D721Med (cell line): ENCODE results near the gene UBR7.

Source experiments
- DNase-seq: peaks from one replicate; pipeline ENCODE4 v3.0.0; 2011; ENCODE audit warnings: low spot score; ENCODE audit not compliant: insufficient read length
- FAIRE-seq: peaks from 2 replicates; lab custom pipeline; 2011; peaks lifted over from hg19 to GRCh38; lab: Jason Lieb, UNC
- TF ChIP-seq, protein P1 (sequence below): IDR thresholded peaks from 2 replicates; pipeline ENCODE4 v1.5.1; 2012; ENCODE audit warnings: mild to moderate bottlenecking, control low read depth; ENCODE audit not compliant: insufficient read depth; ENCODE audit errors: missing control alignments

The UBR7 gene

DNA sequence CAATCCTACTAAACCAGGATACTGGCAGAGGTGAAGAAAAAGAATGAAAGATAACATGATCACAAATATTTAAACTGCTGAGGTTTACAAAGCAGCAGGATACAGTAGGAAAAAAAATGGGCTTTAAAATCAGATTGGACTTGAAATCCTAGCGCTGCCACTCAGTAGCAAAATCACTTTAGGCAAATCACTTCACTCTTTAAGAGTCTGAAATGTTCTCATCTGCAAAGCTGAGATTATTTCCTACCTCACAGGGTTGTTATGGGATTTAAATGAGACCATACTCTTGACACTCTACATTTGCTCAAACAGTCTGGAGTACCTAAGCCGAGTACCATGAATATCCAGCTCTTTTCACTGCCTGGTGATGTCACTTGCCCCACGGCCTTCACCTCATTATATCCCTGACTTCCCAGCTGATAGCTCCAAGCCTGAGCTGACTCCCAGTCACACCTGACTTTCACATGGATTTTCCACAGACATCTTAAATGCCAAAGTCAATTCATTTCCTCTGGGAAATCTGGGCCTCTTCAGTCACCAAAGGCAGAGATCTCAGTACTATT is 60.2 kb downstream of the UBR7 start:
- DNase-seq (no peak), FAIRE-seq (peak; percentile 6)
- TF ChIP-seq, protein P1, sequence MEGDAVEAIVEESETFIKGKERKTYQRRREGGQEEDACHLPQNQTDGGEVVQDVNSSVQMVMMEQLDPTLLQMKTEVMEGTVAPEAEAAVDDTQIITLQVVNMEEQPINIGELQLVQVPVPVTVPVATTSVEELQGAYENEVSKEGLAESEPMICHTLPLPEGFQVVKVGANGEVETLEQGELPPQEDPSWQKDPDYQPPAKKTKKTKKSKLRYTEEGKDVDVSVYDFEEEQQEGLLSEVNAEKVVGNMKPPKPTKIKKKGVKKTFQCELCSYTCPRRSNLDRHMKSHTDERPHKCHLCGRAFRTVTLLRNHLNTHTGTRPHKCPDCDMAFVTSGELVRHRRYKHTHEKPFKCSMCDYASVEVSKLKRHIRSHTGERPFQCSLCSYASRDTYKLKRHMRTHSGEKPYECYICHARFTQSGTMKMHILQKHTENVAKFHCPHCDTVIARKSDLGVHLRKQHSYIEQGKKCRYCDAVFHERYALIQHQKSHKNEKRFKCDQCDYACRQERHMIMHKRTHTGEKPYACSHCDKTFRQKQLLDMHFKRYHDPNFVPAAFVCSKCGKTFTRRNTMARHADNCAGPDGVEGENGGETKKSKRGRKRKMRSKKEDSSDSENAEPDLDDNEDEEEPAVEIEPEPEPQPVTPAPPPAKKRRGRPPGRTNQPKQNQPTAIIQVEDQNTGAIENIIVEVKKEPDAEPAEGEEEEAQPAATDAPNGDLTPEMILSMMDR, result no peak

DNA sequence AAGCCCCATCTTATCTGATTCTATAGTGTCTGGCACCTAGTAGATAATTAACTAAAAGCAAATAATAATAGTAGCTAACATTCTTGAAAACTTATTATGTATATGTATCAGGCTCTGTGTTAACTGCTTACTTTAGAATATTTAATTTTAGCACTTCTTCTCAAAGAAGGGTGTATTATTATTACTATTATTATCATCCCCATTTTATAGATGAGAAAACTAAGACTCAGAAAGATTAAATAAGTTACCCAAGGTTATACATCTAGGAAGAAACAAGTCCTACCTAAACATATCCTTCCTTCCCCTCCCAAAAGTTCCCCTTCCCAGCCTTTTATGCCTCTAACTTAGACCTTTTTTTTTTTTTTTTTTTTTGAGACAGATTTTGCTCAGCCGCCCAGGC is 61.4 kb downstream of the UBR7 start:
- no peak for FAIRE-seq
- DNase-seq, result no peak
- TF ChIP-seq, protein P1, result no peak

DNA sequence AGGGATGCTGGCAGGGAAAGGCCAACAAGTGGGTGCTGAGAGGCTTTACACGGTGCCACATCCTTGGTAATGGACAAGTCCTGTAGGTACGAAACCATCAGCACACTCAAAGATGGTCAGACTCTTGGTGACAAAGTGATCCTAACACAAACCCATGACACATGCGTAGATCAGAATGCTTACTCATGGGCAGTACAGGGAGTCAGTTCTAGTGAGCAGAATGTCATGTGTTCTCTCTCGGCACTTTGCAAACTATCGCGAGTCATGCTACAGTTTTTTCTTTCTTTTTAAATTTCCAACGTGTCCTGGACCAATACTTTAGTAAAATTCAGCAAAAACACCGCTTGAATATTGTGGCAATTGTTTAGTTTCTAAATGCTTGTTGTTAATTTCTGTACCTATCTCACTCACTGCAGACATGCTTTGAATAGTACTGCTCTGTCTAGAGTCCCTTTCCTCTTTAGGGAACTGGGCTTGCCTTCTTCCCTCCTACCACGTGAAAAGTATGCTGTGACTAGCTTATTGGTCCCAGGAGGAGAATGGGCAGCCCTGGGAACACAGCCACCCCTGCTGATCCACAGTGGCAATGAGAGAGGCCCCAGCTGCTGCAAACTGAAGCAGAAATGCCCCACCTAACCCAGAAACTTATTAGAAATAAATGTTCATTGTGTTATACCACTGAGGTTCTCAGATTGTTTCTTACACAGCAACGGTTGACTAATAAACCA is 62.4 kb downstream of the UBR7 start:
- DNase-seq, result no peak
- FAIRE-seq, result no peak

DNA sequence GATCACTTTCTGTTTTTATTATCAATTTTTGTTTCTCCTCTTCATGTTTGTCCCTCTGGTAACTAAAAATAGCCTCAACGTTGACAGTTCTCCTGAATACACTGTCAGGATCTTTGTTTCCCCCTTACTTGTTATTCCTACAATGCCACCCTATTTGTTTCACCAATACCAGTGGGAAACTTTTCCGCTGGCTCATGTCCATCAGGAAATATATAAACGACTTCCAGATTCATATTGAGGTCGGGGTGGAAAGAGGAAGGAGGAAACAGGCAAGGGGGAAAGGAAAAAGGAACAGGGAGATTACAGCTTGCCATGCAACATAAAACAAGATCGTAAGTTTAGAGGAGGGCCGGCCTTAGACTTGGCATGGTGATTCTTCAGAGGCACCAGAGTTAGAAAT is 64.1 kb downstream of the UBR7 start:
- DNase-seq, result no peak
- FAIRE-seq, result no peak
- TF ChIP-seq, protein P1, result no peak

More for the DNA sequence above, 62.4 kb downstream of the UBR7 start:
- TF ChIP-seq, protein P1, result no peak

DNA sequence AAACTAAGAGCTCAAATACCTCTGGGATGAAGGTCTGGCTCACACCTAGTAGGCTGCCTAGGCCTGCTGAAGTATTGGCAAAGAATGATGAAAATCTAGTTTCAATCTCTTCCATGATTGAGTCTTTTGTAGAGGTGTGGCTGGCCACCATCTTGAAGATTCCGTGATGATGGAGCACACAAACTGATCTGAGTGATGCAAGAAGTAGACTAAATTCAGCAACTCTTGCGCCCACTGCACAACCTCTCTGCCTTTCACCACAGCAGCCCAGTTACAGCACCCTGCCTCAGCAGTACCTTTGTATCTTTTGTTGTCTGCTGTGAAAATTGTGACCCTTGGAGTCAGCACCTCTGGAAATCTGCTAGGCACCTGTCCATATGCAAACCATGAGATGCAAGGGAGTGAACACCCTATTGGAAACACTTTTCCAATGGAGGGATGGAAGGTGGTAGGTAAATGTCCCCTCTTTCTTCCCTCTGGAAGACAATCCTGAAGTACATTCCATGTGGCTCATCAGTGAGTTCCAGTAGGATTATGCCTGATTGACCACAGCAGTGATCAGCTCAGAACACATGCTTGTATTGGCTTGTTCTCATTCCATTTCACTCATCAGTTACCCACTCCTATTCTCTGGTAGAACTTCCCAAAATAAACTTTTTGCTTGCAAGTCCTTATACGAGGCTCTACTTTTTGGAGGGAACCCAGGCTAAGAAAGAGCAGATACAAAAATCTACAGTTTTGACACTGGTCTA is 67.2 kb downstream of the UBR7 start:
- DNase-seq (no peak), FAIRE-seq (no peak)
- TF ChIP-seq, protein P1, result no peak

DNA sequence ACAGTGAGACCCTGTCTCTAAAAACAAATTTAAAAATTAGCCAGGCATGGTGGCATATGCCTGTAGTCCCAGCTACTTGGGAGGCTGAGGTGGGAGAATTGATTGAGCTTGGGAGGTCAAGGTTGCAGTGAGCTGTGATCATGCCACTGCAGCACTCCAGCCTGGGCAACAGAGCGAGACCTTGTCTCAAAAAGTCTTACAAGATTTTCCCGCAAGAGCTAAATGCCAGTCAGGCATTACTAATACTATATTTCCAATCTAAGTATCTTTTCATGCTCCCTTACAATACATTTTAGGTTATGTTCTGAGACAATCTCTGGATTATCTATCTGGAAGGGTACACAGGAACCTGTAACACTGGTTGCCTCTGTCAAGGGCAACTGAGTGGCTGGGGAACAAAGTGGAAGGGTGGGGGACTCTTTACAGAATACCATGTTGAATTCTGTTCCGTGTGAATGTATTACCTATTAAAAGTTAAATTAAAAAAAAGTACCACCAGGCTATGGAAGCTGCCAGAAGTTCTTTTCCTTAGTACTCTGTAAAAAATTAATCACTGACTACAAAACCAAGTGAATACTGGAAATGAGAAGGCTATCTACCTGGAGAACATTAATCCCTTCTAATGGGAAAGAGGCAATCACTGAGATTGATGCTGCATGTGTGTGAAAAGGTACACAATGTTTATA is 69.1 kb downstream of the UBR7 start:
- DNase-seq (no peak), FAIRE-seq (no peak)
- TF ChIP-seq, protein P1, result no peak
